HPDE6-E6E7 (cell line): ENCODE data around the gene SLC44A5.
"Not testable (repeated sequence)": the region's sequence is repeated elsewhere in the genome, so short reads cannot be mapped to it uniquely, and the experiment has no call there.

ENCODE experiments used
- DNase-seq: peaks from one replicate; pipeline ENCODE4 v3.0.0; 2011; ENCODE audit warnings: missing footprints; ENCODE audit errors: extremely low spot score

Gene SLC44A5

DNA sequence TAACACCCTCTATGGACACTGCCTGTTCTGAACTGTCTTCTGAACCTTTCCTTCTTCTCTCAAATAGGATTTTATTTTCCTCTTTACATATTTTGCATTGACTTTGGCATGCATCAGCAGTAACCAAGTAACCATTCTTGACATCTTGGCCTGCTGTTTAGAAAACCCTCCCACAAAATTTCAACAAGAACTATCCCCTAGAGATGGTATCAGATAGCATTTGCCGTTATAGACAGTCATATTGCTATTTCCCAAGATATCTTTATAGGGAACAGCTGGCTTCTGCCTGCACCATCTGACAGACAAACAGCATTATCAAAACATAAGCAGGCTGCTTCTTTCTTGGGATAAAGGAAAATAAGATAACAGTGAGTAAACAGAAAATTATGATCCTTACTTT, 422.0 kb downstream of the SLC44A5 start:
- no peak for DNase-seq

DNA sequence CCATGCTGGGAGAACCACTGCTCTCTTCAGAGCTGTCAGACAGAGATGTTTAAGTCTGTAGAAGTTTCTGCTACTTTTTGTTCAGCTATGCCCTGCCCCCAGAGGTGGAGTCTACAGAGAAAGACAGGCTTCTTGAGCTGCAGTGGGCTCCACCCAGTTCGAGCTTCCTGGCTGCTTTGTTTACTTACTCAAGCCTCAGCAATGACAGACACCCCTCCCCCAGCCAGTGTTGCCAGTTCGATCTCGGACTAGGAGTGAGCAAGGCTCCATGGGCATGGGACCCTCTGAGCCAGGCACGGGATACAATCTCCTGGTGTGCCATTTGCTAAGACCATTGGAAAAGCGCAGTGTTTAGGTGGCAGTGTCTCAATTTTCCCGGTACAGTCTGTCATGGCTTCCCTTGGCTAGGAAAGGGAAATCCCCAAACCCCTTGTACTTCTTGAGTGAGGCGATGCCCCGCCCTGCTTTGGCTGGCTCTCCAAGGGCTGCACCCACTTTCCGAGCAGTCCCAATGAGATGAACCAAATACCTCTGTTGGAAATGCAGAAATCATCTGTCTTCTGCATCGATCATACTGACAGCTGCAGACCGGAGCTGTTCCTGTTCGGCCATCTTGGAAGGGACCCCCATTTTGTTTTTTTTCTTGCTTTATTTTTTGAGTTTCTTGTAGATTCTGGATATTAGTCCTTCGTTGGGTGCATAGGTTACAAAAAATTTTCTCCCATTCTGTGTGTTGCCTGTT, 429.5 kb downstream of the SLC44A5 start:
- not testable (repeated sequence) for DNase-seq

DNA sequence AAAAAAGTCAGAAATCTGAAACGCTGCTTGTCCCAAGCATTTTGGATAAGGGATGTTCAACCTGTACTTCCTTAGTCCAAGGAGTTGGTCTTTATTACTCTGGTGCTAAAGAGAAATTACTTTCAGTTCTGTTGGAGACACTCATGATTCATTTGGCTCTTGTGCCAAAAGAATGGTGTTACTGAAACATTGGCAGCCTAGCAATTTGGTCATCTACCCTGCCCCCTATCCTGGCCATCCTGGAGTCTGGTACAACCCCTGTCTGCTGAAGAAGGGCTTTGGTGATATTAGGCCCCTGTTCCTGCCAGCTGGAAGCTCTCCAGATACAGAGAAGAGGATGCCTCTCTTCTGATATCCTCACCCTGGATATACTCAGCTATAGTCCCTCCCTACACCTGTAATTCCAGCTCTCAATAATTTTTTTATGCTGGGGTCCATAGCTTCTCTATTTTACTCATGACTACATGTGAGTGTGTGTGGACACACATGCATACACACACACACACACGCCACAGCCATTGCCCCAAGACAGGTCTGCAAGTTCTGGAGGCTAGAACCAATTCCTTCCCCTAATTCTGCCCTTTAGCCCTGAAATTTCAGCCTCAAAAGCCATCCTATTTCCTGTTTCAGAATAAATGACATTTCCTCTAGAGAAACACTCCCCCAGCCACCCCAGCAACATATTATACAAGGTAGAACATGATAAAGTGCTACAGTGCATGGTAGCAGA, 436.7 kb downstream of the SLC44A5 start:
- no peak for DNase-seq

DNA sequence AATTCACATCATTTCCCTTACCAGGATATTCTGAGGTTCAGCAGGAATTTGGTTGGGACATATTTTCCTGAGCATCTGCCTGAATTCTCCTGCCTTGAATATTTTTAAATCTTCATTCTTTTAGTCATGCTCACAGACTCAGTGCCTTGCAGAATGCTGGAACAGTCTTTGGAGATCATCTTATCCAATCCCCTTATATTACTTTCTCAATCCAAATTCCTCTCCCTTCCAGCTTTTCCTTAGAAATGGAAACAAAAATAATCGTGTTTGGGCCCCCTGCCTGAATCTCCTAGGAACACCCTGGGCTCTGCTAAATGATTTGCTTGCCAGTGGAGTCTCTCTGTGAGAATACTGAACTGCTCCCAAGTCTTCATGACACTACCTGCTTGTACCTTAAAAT, 438.4 kb downstream of the SLC44A5 start:
- no peak for DNase-seq

DNA sequence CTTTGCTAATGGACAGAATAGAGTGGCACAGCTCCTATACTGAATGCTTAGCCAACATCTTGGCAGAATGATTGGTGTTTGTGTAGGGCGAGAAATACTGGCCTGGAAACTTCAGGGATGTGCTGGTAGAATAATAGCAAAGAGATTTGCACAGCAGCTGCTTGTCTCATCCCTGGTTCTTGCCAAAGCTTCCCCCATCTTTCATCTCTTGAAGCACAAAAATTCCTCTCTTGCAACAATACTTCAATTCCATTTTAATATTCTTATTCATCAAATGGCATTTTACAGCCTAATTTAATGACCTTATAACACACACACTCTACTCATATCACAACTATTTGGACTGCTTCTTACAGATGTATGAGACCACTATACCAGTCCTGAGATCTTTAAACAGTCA, 439.0 kb downstream of the SLC44A5 start:
- no peak for DNase-seq

DNA sequence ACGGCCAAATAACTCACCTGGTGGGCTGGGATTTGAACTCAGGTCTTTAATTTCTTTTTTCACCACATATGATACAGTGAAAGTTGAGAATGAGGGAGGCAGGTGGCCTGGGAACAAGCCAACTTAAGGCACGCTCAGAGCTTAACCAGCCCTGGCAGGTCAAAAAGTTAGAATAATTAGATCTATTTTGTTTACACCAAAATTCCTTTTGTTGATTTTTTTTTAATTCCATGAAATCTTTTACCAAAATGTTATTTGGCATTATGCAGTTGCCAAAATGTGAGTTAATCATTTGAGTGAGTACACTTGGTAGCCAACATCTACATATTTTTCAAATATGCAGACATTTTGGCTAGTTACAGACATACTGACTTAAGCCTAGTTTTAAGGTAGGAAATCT, 439.9 kb downstream of the SLC44A5 start:
- DNase-seq, result no peak

DNA sequence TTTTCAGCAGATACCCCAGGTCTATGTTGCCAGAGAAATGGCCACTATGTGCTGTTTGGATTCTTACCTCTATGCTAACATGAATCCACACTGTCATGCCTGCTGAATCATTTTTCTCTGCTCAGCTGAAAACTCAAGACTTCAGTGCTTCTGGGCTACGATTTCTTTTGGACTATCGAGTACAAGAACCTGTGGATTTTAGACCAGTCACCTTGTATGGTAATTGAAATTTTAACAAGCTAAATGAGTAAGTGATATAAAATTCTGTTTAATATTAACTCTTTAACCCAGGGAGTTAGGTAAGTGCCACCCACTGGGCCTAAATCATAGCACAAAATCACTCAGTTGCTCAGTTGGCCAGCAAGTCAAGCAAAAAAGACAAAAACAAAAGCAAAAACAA, 440.9 kb downstream of the SLC44A5 start:
- no peak for DNase-seq

DNA sequence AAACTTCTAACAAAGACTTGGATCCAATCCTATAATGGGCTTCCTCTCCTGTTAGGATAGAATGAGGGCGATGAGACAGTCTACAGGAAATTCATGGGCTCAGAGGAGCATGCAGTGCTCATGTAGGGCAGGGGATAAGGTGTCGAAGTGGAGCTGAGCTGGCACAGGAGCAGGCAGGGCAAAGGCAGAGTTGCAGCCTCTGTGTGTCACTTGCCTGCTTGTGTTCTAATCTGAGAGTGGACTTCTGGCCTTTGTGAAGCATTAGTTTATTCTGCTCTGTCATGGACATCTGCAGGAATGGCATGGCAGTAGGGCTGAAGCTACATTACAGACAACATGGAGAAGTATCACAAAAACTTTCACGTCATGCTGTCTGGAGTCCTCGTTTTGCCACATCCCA, 444.1 kb downstream of the SLC44A5 start:
- no peak for DNase-seq

DNA sequence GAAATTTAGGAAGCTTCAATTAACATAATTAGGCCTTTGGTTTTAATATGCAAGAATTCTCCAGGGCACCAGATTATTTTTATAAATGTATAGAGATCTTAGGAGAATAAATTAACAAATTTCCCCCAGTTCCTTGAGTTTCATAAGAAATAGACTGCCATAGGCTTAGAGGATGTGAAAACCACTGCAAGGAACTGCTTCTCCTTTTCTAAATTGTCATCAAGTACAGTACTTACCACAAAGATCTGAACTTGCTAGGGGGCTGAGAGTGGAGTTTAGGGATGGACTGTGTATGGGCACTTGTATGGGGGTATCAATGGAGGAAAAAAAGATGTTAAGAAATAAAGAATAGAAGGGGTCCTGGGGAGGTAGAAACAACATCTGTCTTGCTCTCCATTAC, 445.6 kb downstream of the SLC44A5 start:
- no peak for DNase-seq

DNA sequence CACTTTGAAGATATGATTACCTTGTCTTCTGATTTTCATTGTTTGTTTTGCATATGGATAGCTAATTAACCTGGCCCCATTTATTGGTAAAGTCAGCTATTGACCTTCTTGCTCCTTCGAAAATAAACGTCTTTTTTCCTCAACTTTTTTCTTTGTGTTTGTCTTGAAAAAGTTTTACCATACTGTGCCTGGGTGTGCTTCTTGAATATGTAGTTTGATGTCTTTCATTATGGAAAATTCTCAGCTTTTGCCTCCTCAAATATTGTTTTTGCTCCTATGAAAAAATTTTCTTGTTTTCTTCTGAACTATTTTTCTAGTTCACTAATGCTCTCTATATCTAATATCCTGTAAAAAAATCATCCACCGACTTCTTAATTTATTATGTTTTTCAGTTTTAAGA, 451.8 kb downstream of the SLC44A5 start:
- no peak for DNase-seq
